Erythroblast (primary cell): ENCODE measurements around the gene UNC13D.
A peak's percentile ranks its signal among the peaks of the same experiment; 100 is the strongest.

Source experiments
- GATA1 ChIP-seq: IDR thresholded peaks from 2 replicates; pipeline ENCODE4 v1.6.1; 2011; ENCODE audit warnings: low read depth, mild to moderate bottlenecking, control low read depth, low read length, moderate library complexity
- POLR2A ChIP-seq: IDR thresholded peaks from 2 replicates; pipeline ENCODE4 v1.6.1; 2011; ENCODE audit warnings: mild to moderate bottlenecking, low read length

DNA sequence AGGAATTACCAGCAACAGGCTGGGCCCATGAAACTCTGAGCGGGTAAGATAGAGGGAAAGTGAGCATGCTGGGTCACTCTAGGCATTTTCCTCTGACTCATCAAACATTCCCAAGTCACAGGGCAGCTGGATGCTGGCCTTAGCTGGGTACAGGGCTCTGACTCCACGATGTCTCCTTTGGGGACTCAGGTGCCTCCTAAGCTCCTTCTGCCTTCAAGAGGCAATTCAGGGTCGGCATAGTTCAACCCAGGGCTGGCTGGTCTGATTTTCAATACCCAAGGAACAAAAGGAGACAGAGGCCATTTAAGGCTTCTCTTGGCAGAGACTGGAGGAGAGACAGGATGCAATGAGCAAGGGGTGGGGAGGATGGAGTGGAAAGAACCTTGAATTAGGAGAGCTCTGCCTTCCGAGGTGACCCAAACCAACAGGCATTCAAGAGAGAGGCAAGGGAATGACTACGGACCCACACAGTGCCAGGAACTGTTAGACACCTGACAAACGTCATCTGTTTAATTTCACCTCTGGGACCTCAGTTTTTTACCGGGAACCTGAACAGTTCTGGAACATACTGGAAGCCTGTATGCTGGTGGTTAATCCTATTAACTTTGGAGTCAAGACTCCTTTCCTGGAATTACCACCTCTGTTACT, 10.0 kb upstream of the UNC13D start:
- TF ChIP-seq POLR2A = peak; percentile 31
- TF ChIP-seq GATA1 = no peak
